Urinary bladder (tissue), 4 donors: Measurements from ENCODE around the gene AEBP1. TPM values are rescaled to one million over a fixed set of nuclear protein-coding genes. Genes with fewer than 3 reads are reported as not detected.

ENCODE experiments used
- DNase-seq: peaks from one replicate; pipeline ENCODE4 v3.0.0-alpha.2; 2015; ENCODE audit errors: extremely low spot score
- H3K27ac ChIP-seq: one replicate; pipeline ENCODE4 v1.5.1; 2013; ENCODE audit warnings: low read depth, mild to moderate bottlenecking, moderate library complexity
- H3K36me3 ChIP-seq: one replicate; pipeline ENCODE4 v1.6.1; 2013; ENCODE audit warnings: mild to moderate bottlenecking, moderate library complexity; ENCODE audit not compliant: insufficient read depth
- H3K4me1 ChIP-seq: one replicate; pipeline ENCODE4 v1.6.1; 2013; ENCODE audit warnings: mild to moderate bottlenecking, moderate library complexity; ENCODE audit not compliant: insufficient read depth
- H3K4me3 ChIP-seq: one replicate; pipeline ENCODE4 v1.5.1; 2013; ENCODE audit warnings: low read depth, low read length
- WGBS: extraction: QIAGEN DNeasy Blood & Tissue Kit; methylation state at CpG from one replicate; pipeline ENCODE4 v1.1.7; 2013; 5-methylcytosine and 5-hydroxymethylcytosine counted together
- polyA plus RNA-seq: library from polyadenylated mRNA; stranded (reverse); fragments of 200-250 nt; gene quantifications from one replicate; pipeline ENCODE4 v1.2.3, GENCODE V29; 2013
- total RNA-seq: library from RNA; depleted of rRNA; stranded (reverse); fragments of >200 nt; gene quantifications from one replicate; pipeline ENCODE4 v1.2.3, GENCODE V29; 2014
- donor health status: healthy with polysubstance abuse.
- donor health status: healthy.

AEBP1 gene
- total and polyA plus RNA-seq, 2 donors = 57.2 to 247 TPM

- peaks cover under 1% of the 10 kb centered on the region for H3K36me3 ChIP-seq
- H3K27ac ChIP-seq = no peak overlapping the region
- no peak for DNase-seq
- H3K4me1 ChIP-seq = no peaks in the 10 kb centered on the region
- no peak overlapping the region for H3K4me3 ChIP-seq
- 90% methylated on average over 17 of the region's 17 CpGs for WGBS
Observed at GRCh38 chr7:44075296-44076075, 28.7 kb upstream of the AEBP1 start.

GRCh38 chr7:44076101-44076895 is 27.8 kb upstream of the AEBP1 start:
- no peak overlapping the region for H3K27ac ChIP-seq
- peaks cover 3% of the 10 kb centered on the region for H3K36me3 ChIP-seq
- 95% methylated on average over 20 of the region's 20 CpGs for WGBS
- no peaks in the 10 kb centered on the region for H3K4me1 ChIP-seq
- no peak for DNase-seq
- no peak overlapping the region for H3K4me3 ChIP-seq

GRCh38 chr7:44077061-44077460 is 27.1 kb upstream of the AEBP1 start:
- Histone ChIP-seq H3K4me1 (no peaks in the 10 kb centered on the region), H3K27ac (no peak overlapping the region), H3K4me3 (no peak overlapping the region), H3K36me3 (peaks cover 3% of the 10 kb centered on the region)
- no peak for DNase-seq
- WGBS = 88% methylated on average over 9 of the region's 9 CpGs

- Histone ChIP-seq H3K27ac (no peak overlapping the region), H3K36me3 (peaks cover 3% of the 10 kb centered on the region), H3K4me3 (no peak overlapping the region), H3K4me1 (no peaks in the 10 kb centered on the region)
- no peak for DNase-seq
- WGBS = 72% methylated on average over 5 of the region's 5 CpGs
Observed at GRCh38 chr7:44077681-44078091, 26.5 kb upstream of the AEBP1 start.

GRCh38 chr7:44078521-44078920 is 25.6 kb upstream of the AEBP1 start:
- Histone ChIP-seq H3K4me3 (no peak overlapping the region), H3K36me3 (peaks cover 3% of the 10 kb centered on the region), H3K4me1 (no peaks in the 10 kb centered on the region), H3K27ac (no peak overlapping the region)
- 82% methylated on average over 8 of the region's 8 CpGs for WGBS
- DNase-seq = no peak

GRCh38 chr7:44079331-44080021 is 24.7 kb upstream of the AEBP1 start:
- Histone ChIP-seq H3K4me3 (no peak overlapping the region), H3K4me1 (no peaks in the 10 kb centered on the region), H3K36me3 (peaks cover 3% of the 10 kb centered on the region), H3K27ac (no peak overlapping the region)
- WGBS = 85% methylated on average over 11 of the region's 11 CpGs
- DNase-seq = no peak

GRCh38 chr7:44080118-44080517 is 24.0 kb upstream of the AEBP1 start:
- WGBS = 90% methylated on average over 5 of the region's 5 CpGs
- Histone ChIP-seq H3K27ac (no peak overlapping the region), H3K4me1 (no peaks in the 10 kb centered on the region), H3K4me3 (no peak overlapping the region), H3K36me3 (peaks cover 3% of the 10 kb centered on the region)
- DNase-seq = no peak

GRCh38 chr7:44080686-44081265 is 23.4 kb upstream of the AEBP1 start:
- Histone ChIP-seq H3K27ac (no peak overlapping the region), H3K4me1 (no peaks in the 10 kb centered on the region), H3K4me3 (no peak overlapping the region), H3K36me3 (peaks cover 3% of the 10 kb centered on the region)
- no peak for DNase-seq
- 83% methylated on average over 11 of the region's 11 CpGs for WGBS

- Histone ChIP-seq H3K36me3 (peaks cover 3% of the 10 kb centered on the region), H3K27ac (no peak overlapping the region), H3K4me3 (no peak overlapping the region), H3K4me1 (no peaks in the 10 kb centered on the region)
- DNase-seq = no peak
- 63% methylated on average over 9 of the region's 9 CpGs for WGBS
Observed at GRCh38 chr7:44081266-44081748, 22.8 kb upstream of the AEBP1 start.

- Histone ChIP-seq H3K36me3 (peaks cover 3% of the 10 kb centered on the region), H3K4me1 (no peaks in the 10 kb centered on the region), H3K4me3 (peak overlapping the region; percentile 84), H3K27ac (peak overlapping the region; percentile 78)
- under 1% methylated on average over 54 of the region's 54 CpGs for whole genome bisulfite sequencing
- DNase-seq = peak; percentile 96
Observed at GRCh38 chr7:44082541-44083207, 21.5 kb upstream of the AEBP1 start.

- Histone ChIP-seq H3K27ac (no peak overlapping the region), H3K4me3 (no peak overlapping the region), H3K4me1 (no peaks in the 10 kb centered on the region), H3K36me3 (peaks cover 3% of the 10 kb centered on the region)
- 93% methylated on average over 3 of the region's 3 CpGs for WGBS
- DNase-seq = no peak
Observed at GRCh38 chr7:44083796-44084195, 20.3 kb upstream of the AEBP1 start.

- no peak overlapping the region for H3K4me3 ChIP-seq
- no peaks in the 10 kb centered on the region for H3K4me1 ChIP-seq
- H3K27ac ChIP-seq = no peak overlapping the region
- 65% methylated on average over 4 of the region's 4 CpGs for WGBS
- H3K36me3 ChIP-seq = peaks cover 3% of the 10 kb centered on the region
- DNase-seq = no peak
Observed at GRCh38 chr7:44084701-44085100, 19.4 kb upstream of the AEBP1 start.

- Histone ChIP-seq H3K4me1 (no peaks in the 10 kb centered on the region), H3K4me3 (no peak overlapping the region), H3K36me3 (peaks cover 1% of the 10 kb centered on the region), H3K27ac (no peak overlapping the region)
- DNase-seq = no peak
- 89% methylated on average over 3 of the region's 3 CpGs for WGBS
Observed at GRCh38 chr7:44085546-44085945, 18.6 kb upstream of the AEBP1 start.
